HG03060 (cell line): ENCODE results near the gene SDC3.

Experiments
- ATAC-seq: cut with Tn5 transposase; IDR thresholded peaks from one replicate; pipeline ENCODE4 v1.9.1; 2021; ENCODE audit warnings: low read depth, moderate number of reproducible peaks; ENCODE audit not compliant: unreplicated experiment

The SDC3 gene

GRCh38 chr1:30929135-30929889 is 20.8 kb upstream of the SDC3 start:
- no peak for ATAC-seq

GRCh38 chr1:30928789-30929134 is 20.2 kb upstream of the SDC3 start:
- no peak for ATAC-seq

GRCh38 chr1:30928171-30928570 is 19.6 kb upstream of the SDC3 start:
- ATAC-seq, result no peak

DNA sequence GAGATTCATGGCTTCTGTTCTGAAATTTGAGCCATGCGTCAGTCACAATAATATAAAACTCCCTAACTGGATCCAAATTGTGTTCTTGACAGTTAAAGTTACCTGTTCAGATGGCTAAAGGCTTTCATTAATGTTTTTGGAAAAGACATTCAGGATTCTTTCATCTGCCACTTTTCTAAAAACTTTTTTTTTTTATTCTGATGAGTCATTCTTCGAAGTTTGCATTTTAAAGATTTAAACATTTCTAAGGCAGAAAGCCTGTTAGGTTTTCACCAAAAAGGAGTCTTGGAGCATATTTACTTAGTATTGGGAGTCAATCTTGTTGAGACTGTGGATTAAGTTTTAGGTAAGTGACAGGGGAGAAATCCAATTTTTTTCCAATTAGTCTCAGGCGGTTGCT is 18.9 kb upstream of the SDC3 start:
- no peak for ATAC-seq

DNA sequence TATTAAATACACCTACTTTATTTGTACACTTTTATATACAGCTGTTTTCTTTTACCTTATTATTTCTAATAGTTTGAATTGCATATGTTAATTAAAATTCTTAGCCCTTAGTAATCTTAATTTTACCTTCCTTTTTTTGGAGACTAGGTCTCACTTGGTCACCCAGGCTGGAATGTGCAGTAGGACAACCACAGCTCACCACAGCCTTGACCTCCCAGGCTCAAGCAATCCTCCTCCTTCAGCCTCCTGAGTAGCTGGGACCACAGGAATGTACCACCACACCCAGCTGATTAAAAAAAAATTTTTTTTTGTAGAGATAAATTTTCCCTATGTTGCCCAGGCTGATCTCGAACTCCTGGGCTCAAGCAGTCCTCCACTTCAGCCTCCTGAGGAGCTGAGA is 15.0 kb upstream of the SDC3 start:
- ATAC-seq, result no peak

GRCh38 chr1:30920827-30921226 is 12.3 kb upstream of the SDC3 start:
- no peak for ATAC-seq

DNA sequence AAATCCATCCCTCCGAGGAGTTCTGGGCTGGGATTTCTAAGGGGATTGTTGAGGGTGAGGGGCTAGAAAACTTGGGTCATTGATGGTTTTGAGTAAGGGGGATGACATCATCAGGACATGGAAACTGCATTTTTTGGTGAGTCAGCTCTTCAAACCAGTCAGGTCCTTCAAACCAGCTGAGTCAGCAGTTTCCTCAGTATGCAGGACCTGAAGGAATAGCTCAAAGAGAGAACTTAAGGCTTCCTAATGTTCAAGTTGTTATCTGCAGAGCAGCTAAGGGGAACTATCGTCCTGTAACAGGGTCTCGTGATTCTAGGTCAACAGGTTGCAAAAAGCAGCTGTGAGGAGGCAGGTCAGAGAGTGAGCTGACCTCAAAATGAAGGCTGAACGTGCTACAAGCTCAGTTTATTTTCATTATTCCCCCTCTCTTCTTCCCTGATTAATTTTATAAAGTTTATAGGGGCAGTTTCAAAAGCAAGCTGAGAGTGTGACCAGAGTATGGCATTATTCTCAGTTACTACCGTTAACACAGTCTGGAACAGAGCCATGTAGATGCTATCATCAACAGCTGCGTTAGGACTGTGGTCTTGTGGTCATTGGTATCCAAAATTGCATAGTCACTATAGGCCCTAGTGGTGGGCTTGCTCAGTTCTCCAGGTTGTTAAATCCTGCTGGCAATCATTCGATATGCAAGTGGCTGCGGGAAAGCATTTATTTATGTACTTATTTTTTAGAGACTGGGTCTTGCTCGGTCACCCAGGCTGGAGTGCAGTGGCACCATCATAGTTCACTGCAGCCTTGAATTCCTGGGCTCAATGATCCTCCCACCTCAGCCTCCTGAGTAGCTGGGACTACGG is 10.7 kb upstream of the SDC3 start:
- no peak for ATAC-seq

DNA sequence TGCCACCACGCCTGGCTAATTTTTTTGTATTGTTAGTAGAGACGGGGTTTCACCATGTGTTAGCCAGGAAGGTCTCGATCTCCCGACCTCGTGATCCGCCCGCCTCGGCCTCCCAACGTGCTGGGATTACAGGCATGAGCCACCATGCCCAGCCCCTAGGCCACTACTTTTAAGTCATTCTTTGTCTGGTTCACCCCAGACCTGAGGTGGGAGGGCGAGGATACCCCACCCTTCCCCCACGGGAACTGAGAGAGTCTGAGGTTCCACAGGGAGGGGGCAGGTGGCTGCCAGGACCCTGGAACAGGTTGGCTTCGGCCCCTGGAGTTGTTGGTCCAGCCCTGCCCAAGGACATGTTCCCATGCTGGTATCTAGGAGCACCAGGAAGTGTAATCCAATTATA is 7.7 kb upstream of the SDC3 start:
- ATAC-seq, result no peak

DNA sequence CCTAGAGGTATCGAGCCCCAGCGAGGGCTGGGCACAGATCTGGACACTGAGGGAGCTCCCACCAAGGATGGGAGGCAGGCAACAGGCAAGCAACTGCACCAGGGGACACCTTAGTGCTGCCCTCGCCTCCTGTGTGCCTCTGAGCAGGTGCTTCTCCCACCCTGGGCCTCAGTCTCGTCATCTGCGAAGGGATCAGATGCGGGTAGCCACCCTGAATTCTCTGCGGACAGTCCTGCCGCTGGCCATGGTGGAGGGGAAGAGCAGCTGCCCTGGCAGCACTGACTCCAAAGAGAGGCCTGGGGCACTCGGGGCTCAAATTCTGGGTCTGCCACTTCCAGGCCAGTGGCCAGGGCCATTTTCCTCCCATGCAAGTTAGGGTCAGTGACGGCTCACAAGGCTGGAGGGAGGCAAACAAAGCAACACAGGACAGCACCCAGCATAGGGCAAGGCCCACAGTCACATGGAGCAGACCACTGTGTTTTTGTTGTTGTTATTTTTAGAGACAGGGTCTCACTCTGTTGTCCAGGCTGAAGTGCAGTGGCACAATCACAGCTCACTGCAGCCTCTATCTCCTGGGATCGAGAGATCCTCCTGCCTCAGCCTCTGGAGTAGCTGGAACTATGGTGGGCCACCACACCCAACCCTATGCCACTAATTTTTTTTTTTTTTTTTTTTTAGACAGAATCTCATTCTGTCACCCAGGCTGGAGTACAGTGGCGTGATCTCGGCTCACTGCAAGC is 7.1 kb upstream of the SDC3 start:
- ATAC-seq, result no peak

- ATAC-seq, result no peak
These were observed 6.4 kb upstream of the SDC3 start for GRCh38 chr1:30914931-30915330.

GRCh38 chr1:30914587-30914922 is 6.0 kb upstream of the SDC3 start:
- no peak for ATAC-seq

GRCh38 chr1:30912913-30913652 is 4.5 kb upstream of the SDC3 start:
- ATAC-seq, result no peak

GRCh38 chr1:30912224-30912623 is 3.7 kb upstream of the SDC3 start:
- no peak for ATAC-seq

DNA sequence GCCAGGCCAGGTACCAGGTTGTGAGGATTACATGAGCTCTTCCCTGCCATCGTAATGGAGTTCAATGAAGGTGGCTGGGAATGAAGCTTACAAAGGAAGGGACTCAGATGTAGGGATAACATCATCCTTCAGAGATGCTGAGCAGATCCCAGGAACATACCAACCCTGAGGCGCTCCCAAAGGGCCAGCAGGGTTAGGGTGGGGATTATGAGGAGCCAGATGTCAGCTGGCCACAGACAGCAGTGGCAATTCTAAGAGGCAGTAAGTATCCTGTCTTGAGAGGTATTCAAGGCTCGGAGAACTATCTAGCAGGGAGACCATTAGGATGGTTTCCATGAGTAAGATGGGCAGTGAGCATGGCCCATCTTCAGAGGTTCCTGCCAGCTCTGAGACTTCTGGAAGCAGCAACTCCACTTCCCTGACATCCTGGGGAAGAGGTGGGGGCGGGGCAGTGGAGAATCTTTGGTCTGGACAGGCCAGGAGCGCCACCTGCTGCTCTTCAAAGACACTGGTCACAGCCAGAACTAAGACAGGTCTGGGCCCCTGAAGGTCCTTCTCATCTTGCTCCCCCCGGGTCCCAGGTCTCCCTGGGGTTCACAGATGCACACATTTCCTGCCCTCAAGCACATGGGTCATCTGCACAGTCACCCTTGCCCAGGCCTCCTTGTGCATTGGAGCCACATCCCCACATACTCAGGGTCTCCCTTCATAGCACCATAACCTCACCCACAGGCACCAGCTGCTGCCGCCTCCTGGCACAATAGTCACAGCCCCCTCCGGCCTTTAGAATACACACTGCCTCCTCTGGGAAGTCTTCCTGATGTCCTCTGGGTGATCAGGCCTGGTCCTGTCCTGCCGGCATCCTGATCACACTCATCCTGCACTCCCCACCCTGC is 2.7 kb upstream of the SDC3 start:
- no peak for ATAC-seq

GRCh38 chr1:30909365-30910068 is 959 bp upstream of the SDC3 start:
- no peak for ATAC-seq

DNA sequence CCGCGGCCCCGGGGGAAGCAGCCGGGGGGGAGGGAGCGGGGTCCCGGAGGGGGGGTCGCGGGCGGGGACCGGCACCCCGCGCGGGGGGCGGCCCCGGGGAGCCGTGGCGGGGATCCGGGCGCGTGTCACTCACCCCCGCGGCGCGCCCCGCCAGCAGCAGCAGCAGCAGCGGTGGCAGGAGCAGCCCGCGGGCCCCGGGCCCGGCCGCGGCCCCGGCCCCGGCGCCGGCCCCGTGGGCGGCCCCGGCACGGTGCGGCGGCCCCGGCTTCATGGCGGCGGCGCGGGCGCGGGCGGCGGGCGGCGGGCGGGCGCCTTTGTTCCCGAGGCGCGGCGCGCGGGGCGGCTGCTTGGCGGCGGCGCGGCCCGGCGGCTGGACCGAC is 252 bp downstream of the SDC3 start:
- no peak for ATAC-seq

DNA sequence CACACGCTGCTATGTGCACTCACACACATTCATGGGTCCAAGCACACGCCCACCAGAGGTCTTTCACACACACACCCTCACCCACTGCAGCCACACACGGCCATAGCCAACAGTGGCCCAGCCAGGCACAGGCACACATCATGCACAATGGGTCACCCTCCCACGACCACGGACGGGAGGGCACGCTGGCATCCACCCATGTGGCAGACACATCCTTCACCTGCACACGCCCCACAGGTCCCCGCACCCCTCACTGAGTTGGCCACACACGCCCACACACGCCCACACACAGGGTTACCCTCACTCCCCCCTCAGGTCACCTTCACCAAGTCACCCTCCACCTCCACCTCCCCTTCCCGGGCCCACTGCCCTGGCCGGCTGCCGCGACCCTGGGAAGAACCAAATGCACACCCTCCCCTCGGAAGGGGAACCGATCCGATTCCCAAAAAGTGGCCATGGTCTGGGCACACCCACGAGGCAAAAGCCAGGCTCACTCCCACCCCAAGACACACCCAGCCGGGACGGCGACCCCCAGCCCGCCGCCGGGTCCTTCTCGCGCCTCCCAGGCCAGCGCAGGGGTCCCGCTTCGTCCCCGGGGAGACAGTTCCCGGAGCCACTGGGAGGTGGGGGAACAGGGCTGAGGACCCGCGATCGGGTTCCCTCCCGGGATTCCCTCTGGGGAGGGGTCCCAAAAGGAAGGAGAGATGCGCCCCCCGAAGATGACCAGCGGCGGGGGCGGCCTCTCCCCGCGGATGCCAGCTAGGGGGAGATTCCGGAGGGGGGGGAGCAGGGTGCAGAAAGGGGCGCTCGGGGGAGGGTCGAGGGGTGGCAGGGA is 860 bp downstream of the SDC3 start:
- ATAC-seq, result no peak

GRCh38 chr1:30906631-30907441 is 1.7 kb downstream of the SDC3 start:
- ATAC-seq, result no peak
